UCSD-AML1 (cell line): Measurements from ENCODE around the gene EGFR.

Experiments used
- DNase-seq: peaks from one replicate; lab custom pipeline; 2025; ENCODE audit not compliant: unreplicated experiment; lab: John Stamatoyannopoulos, UW

Gene EGFR

GRCh38 chr7:55185941-55186609 is 167.3 kb downstream of the EGFR start:
- no peak for DNase-seq

GRCh38 chr7:55187701-55188491 is 169.1 kb downstream of the EGFR start:
- no peak for DNase-seq

GRCh38 chr7:55188590-55189138 is 169.8 kb downstream of the EGFR start:
- DNase-seq = no peak

- no peak for DNase-seq
Measured at GRCh38 chr7:55189146-55189766, 170.4 kb downstream of the EGFR start.

- no peak for DNase-seq
Measured at GRCh38 chr7:55189878-55190436, 171.1 kb downstream of the EGFR start.

- no peak for DNase-seq
Measured at GRCh38 chr7:55190511-55191160, 171.8 kb downstream of the EGFR start.

- DNase-seq = no peak
Measured at GRCh38 chr7:55191161-55191925, 172.5 kb downstream of the EGFR start.

GRCh38 chr7:55191926-55192692 is 173.3 kb downstream of the EGFR start:
- DNase-seq = no peak

- no peak for DNase-seq
Measured at GRCh38 chr7:55192723-55193122, 173.9 kb downstream of the EGFR start.

- no peak for DNase-seq
Measured at GRCh38 chr7:55193245-55193644, 174.4 kb downstream of the EGFR start.

- DNase-seq = no peak
Measured at GRCh38 chr7:55194522-55194921, 175.7 kb downstream of the EGFR start.

GRCh38 chr7:55198634-55199392 is 180.0 kb downstream of the EGFR start:
- no peak for DNase-seq

GRCh38 chr7:55199418-55199817 is 180.6 kb downstream of the EGFR start:
- DNase-seq = no peak

GRCh38 chr7:55200441-55200840 is 181.6 kb downstream of the EGFR start:
- no peak for DNase-seq

- DNase-seq = no peak
Measured at GRCh38 chr7:55202150-55202913, 183.5 kb downstream of the EGFR start.

- no peak for DNase-seq
Measured at GRCh38 chr7:55203300-55203699, 184.5 kb downstream of the EGFR start.

GRCh38 chr7:55205124-55205955 is 186.5 kb downstream of the EGFR start:
- no peak for DNase-seq
